ENCODE results near the gene RABL2A.
"Not testable (repeated sequence)": the region's sequence is repeated elsewhere in the genome, so short reads cannot be mapped to it uniquely, and the experiment has no call there.

RABL2A gene

GRCh38 chr2:113626616-113627330 lies at the start of gene RABL2A:
Gene RABL2A (plus strand): TSS chr2:113627266. CDS start chr2:113628607, 1,341 bp downstream.
- Histone ChIP-seq H3K4me2 (ENCODE audit: low read length) (peak within 1 kb of the TSS; percentile 58), H3K27ac (ENCODE audit: low read depth, low read length) (peak within 1 kb of the TSS; percentile 40), H3K4me3 (ENCODE audit: low read length) (peak within 1 kb of the TSS; percentile 71)
- not testable (repeated sequence) for H3K79me2 ChIP-seq (ENCODE audit: control insufficient read depth, low read length); H4K20me1 ChIP-seq (ENCODE audit: control insufficient read depth, insufficient read depth, low read depth, low read length); H3K9me3 ChIP-seq (ENCODE audit: control insufficient read depth, insufficient read depth, low read length); H3K36me3 ChIP-seq (ENCODE audit: control insufficient read depth, low read length); H3K4me1 ChIP-seq (ENCODE audit: control insufficient read depth, low read length); H3K27me3 ChIP-seq (ENCODE audit: control insufficient read depth, low read length); H3F3A ChIP-seq (ENCODE audit: control insufficient read depth, insufficient read depth); H3K9me2 ChIP-seq (replicated peaks; ENCODE audit: control insufficient read depth, low read length)

GRCh38 chr2:113578508-113578907 lies 48.6 kb upstream of the RABL2A start:
- not testable (repeated sequence) for H3K27me3 ChIP-seq (ENCODE audit: control insufficient read depth, low read length); H3K4me2 ChIP-seq (ENCODE audit: low read length); H3K4me3 ChIP-seq (ENCODE audit: low read length); H3K27ac ChIP-seq (ENCODE audit: low read depth, low read length); H3F3A ChIP-seq (ENCODE audit: control insufficient read depth, insufficient read depth); H4K20me1 ChIP-seq (ENCODE audit: control insufficient read depth, insufficient read depth, low read depth, low read length); H3K9me2 ChIP-seq (replicated peaks; ENCODE audit: control insufficient read depth, low read length); H3K4me1 ChIP-seq (ENCODE audit: control insufficient read depth, low read length); H3K36me3 ChIP-seq (ENCODE audit: control insufficient read depth, low read length); H3K9me3 ChIP-seq (ENCODE audit: control insufficient read depth, insufficient read depth, low read length); H3K79me2 ChIP-seq (ENCODE audit: control insufficient read depth, low read length)

GRCh38 chr2:113582473-113582872 lies 44.6 kb upstream of the RABL2A start:
- not testable (repeated sequence) for H3K9me2 ChIP-seq (replicated peaks; ENCODE audit: control insufficient read depth, low read length); H3K36me3 ChIP-seq (ENCODE audit: control insufficient read depth, low read length); H3K27me3 ChIP-seq (ENCODE audit: control insufficient read depth, low read length); H3F3A ChIP-seq (ENCODE audit: control insufficient read depth, insufficient read depth); H4K20me1 ChIP-seq (ENCODE audit: control insufficient read depth, insufficient read depth, low read depth, low read length); H3K9me3 ChIP-seq (ENCODE audit: control insufficient read depth, insufficient read depth, low read length); H3K27ac ChIP-seq (ENCODE audit: low read depth, low read length)
- Histone ChIP-seq H3K4me3 (ENCODE audit: low read length) (0 out of 2 replicates have a peak overlapping the region, but pooled peaks have one; percentile 76), H3K4me2 (ENCODE audit: low read length) (peak overlapping the region; percentile 66), H3K79me2 (ENCODE audit: control insufficient read depth, low read length) (peaks cover 11% of the 10 kb centered on the region), H3K4me1 (ENCODE audit: control insufficient read depth, low read length) (peaks cover 16% of the 10 kb centered on the region)

- not testable (repeated sequence) for H3K9me3 ChIP-seq (ENCODE audit: control insufficient read depth, insufficient read depth, low read length); H3K9me2 ChIP-seq (replicated peaks; ENCODE audit: control insufficient read depth, low read length); H3K27me3 ChIP-seq (ENCODE audit: control insufficient read depth, low read length); H3F3A ChIP-seq (ENCODE audit: control insufficient read depth, insufficient read depth); H4K20me1 ChIP-seq (ENCODE audit: control insufficient read depth, insufficient read depth, low read depth, low read length); H3K36me3 ChIP-seq (ENCODE audit: control insufficient read depth, low read length)
- Histone ChIP-seq H3K27ac (ENCODE audit: low read depth, low read length) (peak overlapping the region; percentile 30; the same call in 1 of the 2 replicates), H3K79me2 (ENCODE audit: control insufficient read depth, low read length) (peaks cover 11% of the 10 kb centered on the region), H3K4me3 (ENCODE audit: low read length) (peak overlapping the region; percentile 76), H3K4me1 (ENCODE audit: control insufficient read depth, low read length) (peaks cover 16% of the 10 kb centered on the region), H3K4me2 (ENCODE audit: low read length) (peak overlapping the region; percentile 66)
Observed at GRCh38 chr2:113583521-113584225, 43.4 kb upstream of the RABL2A start.

- Histone ChIP-seq H3K4me3 (ENCODE audit: low read length) (peak overlapping the region; percentile 76), H3K4me2 (ENCODE audit: low read length) (peak overlapping the region; percentile 77), H3K4me1 (ENCODE audit: control insufficient read depth, low read length) (peaks cover 16% of the 10 kb centered on the region), H3K27ac (ENCODE audit: low read depth, low read length) (0 out of 2 replicates have a peak overlapping the region, but pooled peaks have one; percentile 5), H3K79me2 (ENCODE audit: control insufficient read depth, low read length) (peaks cover 11% of the 10 kb centered on the region)
- H3K9me2 ChIP-seq (replicated peaks; ENCODE audit: control insufficient read depth, low read length); H3K9me3 ChIP-seq (ENCODE audit: control insufficient read depth, insufficient read depth, low read length); H3K27me3 ChIP-seq (ENCODE audit: control insufficient read depth, low read length); H4K20me1 ChIP-seq (ENCODE audit: control insufficient read depth, insufficient read depth, low read depth, low read length); H3K36me3 ChIP-seq (ENCODE audit: control insufficient read depth, low read length); H3F3A ChIP-seq (ENCODE audit: control insufficient read depth, insufficient read depth): not testable (repeated sequence)
Observed at GRCh38 chr2:113584311-113585092, 42.6 kb upstream of the RABL2A start.
